Retinal pigment epithelial cell (primary cell): Measurements from ENCODE around the gene IL19.
A peak's percentile ranks its signal among the peaks of the same experiment; 100 is the strongest.

ENCODE experiments used
- DNase-seq: peaks from one replicate; pipeline ENCODE4 v3.0.0-alpha.2; 2010; ENCODE audit warnings: low read depth
- H3K4me3 ChIP-seq: 2 replicates; pipeline ENCODE4 v1.5.1; 2011; ENCODE audit warnings: mild to moderate bottlenecking, low read length, control low read depth, moderate library complexity
- CTCF ChIP-seq: conservative IDR thresholded peaks from 2 replicates; pipeline ENCODE4 v1.5.1; 2011; ENCODE audit warnings: low read depth, low read length, control low read depth, inconsistent platforms

The IL19 gene

GRCh38 chr1:206864939-206865671 is 94.5 kb downstream of the IL19 start, which contains the start of gene IL20:
Gene IL20 (plus strand): TSS chr1:206865623. CDS start chr1:206865853, 230 bp downstream.
- peak; percentile 13 for DNase-seq
- peak; percentile 98 for TF ChIP-seq CTCF
- no peak within 1 kb of the TSS for H3K4me3 ChIP-seq

- no peak for TF ChIP-seq CTCF
- DNase-seq = no peak
Measured at GRCh38 chr1:206866062-206866461, 95.5 kb downstream of the IL19 start.

GRCh38 chr1:206867239-206867638 is 96.7 kb downstream of the IL19 start:
- TF ChIP-seq CTCF = no peak
- no peak overlapping the region for H3K4me3 ChIP-seq
- no peak for DNase-seq

More at GRCh38 chr1:206866062-206866461, 95.5 kb downstream of the IL19 start:
- H3K4me3 ChIP-seq = no peak overlapping the region

- no peak for TF ChIP-seq CTCF
- DNase-seq = no peak
Measured at GRCh38 chr1:206867716-206868115, 97.1 kb downstream of the IL19 start.

GRCh38 chr1:206868264-206868663 is 97.7 kb downstream of the IL19 start:
- no peak for TF ChIP-seq CTCF
- H3K4me3 ChIP-seq = no peak overlapping the region
- no peak for DNase-seq

More at GRCh38 chr1:206867716-206868115, 97.1 kb downstream of the IL19 start:
- no peak overlapping the region for H3K4me3 ChIP-seq

GRCh38 chr1:206872139-206872538 is 101.6 kb downstream of the IL19 start:
- no peak overlapping the region for H3K4me3 ChIP-seq
- TF ChIP-seq CTCF = no peak
- no peak for DNase-seq

GRCh38 chr1:206873603-206874188 is 103.1 kb downstream of the IL19 start:
- no peak for TF ChIP-seq CTCF
- H3K4me3 ChIP-seq = no peak overlapping the region
- no peak for DNase-seq
